ENCODE data around the gene OPRD1. TPM values are rescaled to one million over a fixed set of nuclear protein-coding genes. Genes with fewer than 3 reads are reported as not detected.

OPRD1 gene
- total RNA-seq, 1 donor from 2014 or later: not detected

DNA sequence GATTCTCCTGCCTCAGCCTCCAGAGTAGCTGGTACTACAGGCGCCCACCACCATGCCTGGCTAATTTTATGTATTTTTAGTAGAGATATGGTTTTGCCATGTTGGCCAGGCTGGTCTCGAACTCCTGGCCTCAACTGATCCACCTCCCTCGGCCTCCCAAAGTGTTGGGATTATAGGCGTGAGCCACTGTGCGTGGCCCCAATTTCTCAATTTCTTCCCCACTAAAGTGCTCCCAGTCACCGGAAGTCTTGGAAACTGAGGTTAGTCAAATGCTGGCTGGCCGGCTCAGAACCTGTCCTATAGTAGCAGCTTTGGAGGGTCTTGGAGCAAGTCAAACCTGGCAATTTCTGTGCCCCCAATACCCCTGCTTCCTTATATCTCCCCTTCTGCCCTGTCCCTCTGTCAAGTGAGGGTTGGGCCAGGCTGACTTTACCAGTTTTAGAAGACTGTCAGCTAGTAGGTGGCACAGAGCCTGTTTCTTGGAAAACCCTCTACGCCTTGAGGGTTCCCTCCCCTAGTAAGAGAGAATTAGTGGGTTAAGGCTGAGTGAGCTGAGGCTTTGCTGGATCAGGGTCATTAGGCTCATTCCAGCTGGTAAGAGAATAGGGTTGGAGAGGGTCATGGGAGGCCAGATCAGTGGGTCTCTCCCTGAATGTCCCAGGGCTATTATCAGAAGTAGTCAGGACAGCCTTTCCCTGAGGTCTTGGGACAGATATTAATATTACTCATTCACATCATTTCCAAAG is 94.1 kb downstream of the OPRD1 start:
- DNase-seq (ENCODE audit: low read depth in 2 of 2): no peak

DNA sequence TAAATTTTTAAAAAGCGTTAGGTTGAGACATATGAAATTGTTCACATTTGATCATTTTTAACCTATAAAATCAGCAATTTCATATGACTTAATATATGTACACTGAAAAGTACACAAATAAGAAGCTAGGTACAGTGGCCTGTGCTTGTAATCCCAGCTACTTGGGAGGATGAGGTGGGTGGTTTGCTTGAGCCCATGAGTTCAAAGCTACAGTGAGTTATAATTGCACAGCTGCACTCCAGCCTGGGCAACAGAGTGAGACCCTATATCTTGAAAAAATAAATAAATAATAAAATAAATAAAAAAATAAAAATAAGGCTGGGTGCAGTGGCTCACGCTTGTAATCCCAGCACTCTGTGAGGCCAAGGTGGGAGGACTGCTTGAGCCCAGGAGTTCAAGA is 97.2 kb downstream of the OPRD1 start:
- DNase-seq (ENCODE audit: low read depth in 2 of 2): no peak

GRCh38 chr1:28910379-28911115 is 98.6 kb downstream of the OPRD1 start:
- no peak for DNase-seq (ENCODE audit: low read depth in 2 of 2)

DNA sequence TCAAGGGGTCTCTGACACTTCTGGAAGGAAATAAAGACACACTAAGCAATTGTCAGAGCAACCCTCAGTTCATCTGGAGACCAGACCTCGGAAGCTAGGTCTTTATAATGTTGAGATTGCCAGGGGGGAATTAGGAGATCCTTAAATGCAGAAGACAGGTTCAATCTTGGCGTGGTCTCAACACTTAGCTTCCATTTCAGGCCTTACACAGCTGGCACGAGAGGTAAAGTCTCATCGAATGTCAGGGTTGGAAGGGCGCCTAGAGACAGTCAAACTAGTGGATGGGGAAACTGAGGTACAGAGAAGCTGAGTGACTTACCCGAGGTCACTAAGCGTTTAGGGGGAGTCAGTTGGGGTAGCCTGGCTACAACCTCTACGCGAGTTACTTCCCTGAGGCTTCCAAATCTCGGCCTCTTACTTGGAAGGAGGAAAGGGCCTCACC is 101.8 kb downstream of the OPRD1 start:
- DNase-seq (ENCODE audit: low read depth in 2 of 2): no peak

GRCh38 chr1:28914228-28915030 is 102.5 kb downstream of the OPRD1 start, which contains the start of gene EPB41:
EPB41 (plus strand) TSS chr1:28914569; CDS start chr1:28987438, 72,869 bp downstream.
- DNase-seq (ENCODE audit: low read depth in 2 of 2): peak; percentile 74 to 95

- DNase-seq (ENCODE audit: low read depth in 2 of 2): peak in 1 of 2 donors; percentile 45
Measured at GRCh38 chr1:28915031-28915895, 103.3 kb downstream of the OPRD1 start.

DNA sequence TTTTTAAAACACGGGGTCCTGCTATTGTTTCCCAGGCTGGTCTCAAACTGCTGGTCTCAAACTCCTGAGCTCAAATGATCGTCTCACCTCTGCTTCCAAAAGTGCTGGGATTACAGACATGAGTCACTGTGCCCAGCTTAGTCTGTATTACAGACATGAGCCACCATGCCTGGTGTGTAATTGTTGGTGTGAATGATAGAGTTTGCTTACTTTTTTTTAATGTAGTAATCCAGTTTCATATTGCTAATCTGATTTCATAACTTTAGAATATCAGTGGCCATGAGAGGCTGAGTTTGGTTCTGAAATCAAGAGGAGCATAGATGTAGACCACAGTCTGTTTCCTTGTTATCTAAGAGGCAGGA is 105.8 kb downstream of the OPRD1 start:
- no peak for DNase-seq (ENCODE audit: low read depth in 2 of 2)

Other genes starting within 250 kb of the OPRD1 start
- gene RAB42, start 219.9 kb upstream of the OPRD1 start, total RNA-seq: 5.6 and 11.4 TPM in 2 replicates
- 18.7 and 24.0 TPM in 2 replicates for gene TAF12, start 169.1 kb upstream of the OPRD1 start, total RNA-seq
- gene RNU11, start 163.6 kb upstream of the OPRD1 start, total RNA-seq: not detected in 2 replicates
- gene GMEB1, start 143.4 kb upstream of the OPRD1 start, total RNA-seq: 5.3 and 7.5 TPM in 2 replicates
- gene YTHDF2, start 75.2 kb upstream of the OPRD1 start, total RNA-seq: 62.6 and 86.0 TPM in 2 replicates
- gene EPB41, start 102.4 kb downstream of the OPRD1 start, total RNA-seq: 16.0 and 19.5 TPM in 2 replicates

Measured in dermis microvascular lymphatic vessel endothelial cell (primary cell).